ENCODE results near the gene GABRB1.

GABRB1 gene

DNA sequence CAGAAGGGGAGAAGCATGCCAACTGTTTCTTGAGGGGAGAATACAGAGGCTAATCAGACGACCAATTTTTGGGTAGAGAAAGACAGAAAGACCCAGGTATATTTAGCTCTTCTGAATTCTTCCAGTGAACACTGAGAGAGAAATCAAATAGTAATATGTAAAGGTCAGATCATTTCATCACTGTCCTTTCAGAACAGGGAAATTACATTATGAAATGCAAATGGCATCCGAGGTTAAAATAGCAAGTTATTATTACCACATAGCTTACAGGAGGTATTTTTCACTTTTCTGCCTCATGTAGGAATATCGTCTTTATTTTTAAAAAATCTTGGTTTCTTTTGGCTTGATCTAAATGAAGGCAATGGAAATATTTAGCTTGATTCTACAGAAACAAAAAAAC, 18.0 kb downstream of the GABRB1 start:
- no peak for DNase-seq

DNA sequence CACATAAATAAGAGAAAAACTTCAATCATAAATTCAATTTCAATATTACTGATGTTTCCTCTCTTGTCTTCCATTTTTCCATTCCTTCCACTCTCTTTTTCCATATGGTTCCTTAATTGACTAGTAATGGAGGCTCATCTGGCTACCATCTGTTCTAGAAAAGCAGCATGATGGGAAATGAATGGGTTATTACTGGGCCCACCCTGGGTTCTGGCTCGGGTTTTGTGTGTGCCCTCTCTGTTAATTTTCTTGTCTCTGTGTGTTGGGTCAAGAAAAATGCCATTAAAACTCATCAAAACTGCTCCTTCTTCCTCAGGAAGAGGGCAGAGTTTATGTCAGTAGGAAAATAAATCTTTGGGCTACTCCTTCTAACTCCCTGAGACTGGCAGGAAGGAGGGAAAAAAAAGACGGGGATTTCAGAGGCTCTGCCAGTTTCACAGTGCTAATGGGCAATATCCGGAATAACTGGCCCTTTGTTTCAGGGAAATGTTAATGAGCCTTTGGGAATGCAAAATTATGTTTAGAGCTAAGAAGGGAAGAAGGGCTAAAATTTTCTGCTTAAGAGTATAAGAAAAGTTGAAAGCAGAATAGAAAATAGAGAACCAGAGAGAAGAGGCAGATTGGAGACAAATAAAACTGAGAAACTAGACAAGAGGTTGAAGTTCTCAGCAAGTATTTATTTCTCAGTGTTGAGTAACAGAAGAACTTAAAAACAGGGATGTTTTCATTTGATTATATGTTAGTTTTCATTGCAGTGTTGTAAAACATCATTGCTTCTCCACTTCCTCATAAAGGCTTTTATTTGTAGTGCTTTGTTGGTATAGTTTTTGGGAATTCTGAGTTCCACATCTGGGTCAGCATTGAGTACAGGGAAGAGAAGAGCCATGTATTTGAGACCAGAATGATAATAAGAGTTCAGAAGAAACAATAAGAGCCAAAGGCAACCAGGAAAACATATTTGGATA, 19.7 kb downstream of the GABRB1 start:
- DNase-seq, result no peak

GRCh38 chr4:47053485-47053884, 22.1 kb downstream of the GABRB1 start:
- DNase-seq, result no peak

- no peak for DNase-seq
These were observed 22.8 kb downstream of the GABRB1 start for GRCh38 chr4:47054130-47054529.

- no peak for DNase-seq
These were observed 26.6 kb downstream of the GABRB1 start for GRCh38 chr4:47057991-47058390.

- no peak for DNase-seq
These were observed 29.2 kb downstream of the GABRB1 start for GRCh38 chr4:47060561-47060960.

DNA sequence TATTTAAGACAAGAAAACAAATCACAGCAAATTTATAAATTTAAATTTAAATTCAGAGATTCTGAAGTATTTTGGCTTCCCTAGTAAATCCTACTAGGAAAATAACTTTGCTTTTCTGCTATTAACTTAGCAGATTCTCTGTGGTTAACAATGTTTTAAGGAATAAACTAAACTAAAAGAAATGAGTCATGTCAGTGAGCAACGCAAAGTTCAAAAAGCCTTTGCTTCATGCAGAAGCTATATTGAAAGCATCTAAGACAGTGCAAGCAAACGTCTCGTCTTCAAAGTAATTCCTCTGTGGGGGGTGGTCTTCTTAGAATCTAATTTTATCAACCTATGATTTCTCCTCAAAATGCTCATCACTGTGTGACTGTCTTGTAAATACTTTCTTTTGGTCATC, 30.1 kb downstream of the GABRB1 start:
- DNase-seq, result no peak

DNA sequence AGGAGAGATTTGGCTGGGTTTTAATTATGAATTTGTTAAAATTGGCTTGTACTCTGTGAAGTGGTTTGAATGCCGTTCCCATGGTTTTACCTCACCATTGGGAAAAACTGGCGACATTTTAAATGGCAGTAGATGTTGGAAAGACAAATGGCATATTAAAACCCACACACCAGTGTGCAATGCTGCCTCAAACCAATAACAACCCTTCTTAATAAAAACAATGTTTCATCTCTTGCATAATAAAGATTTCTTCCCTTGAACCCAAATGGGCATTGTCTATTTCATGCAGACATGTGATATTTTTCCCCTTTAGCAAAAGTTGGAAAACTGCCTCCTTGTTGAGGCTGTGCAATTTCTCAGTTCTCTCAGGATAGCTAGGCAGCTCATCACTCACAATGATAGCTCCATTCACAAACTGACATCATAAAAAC, 33.7 kb downstream of the GABRB1 start:
- no peak for DNase-seq

DNA sequence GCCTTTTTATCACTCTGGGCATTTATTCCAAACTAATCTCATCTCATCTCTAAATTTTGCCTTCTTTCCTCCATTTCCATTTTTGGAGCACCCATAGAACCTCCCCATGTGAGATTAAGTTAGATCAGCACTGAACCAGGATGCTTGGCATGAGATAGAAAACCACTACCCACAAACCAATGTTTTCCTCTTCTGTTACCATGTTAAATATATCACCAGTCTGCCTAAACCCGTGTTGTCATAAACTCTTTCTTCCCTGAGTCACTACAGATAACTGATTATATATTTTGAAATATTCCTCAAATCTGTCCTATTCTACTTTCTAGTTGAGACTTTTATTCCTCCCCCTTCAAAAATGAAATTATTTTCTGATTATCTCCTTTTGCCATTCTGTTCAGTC, 37.6 kb downstream of the GABRB1 start:
- no peak for DNase-seq

DNA sequence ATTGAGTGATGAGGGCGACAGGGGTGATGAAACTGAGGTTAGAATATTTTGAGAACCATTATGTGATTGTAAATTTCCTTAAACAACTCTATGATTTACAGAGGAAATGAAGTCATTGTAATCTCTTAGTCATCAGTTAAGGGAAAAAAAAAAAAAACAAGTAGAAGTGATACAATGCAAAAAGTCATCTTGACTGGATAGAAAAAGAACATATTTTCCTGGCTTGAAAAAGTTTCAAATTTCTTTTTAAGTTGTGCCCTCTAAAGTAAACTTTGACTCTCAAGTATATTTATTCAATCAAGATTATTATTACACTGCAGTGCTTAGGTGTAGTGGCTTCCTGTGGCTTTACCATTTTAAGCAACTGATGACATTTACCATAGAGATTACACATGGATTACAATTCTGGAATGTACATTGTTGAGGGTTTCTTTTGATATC, 40.6 kb downstream of the GABRB1 start:
- DNase-seq, result no peak

GRCh38 chr4:47073647-47074046, 42.3 kb downstream of the GABRB1 start:
- no peak for DNase-seq

DNA sequence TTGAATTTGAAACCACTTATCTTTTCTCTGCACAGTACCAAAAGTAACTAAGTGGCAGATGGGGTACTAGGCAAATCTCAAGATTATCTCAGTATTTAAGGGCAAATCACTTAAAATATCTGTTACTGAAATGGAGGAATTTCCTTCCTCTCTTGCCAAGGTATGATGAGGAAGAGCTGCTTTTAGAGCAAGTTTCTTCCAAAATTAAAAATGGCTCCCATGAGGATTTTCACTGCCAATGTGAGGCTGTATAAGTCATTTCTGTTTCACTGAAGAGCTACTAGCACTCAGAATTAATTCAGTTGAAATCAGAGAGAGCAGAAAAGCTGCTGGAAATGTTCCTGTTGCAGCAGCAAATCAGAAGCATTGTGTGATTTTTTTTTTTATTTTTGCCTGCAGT, 43.4 kb downstream of the GABRB1 start:
- DNase-seq, result no peak

DNA sequence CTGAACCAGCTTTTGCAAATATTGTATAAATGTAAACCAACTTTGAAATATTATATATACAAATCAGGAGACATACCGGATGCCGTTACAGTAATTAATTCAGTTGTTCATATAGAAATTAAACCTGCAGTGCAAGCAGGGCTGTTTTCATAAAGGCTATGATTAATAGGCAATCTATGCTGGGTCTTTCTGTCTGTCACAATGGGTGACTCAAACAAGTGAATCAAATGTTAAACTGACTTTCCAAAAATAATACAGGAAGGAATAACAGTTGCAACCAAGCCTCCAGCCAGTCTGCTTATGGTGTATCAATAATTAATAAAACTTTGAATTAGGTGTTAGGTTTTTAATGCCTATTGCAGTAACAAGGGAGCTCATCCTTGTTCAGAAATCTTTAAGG, 43.9 kb downstream of the GABRB1 start:
- no peak for DNase-seq

DNA sequence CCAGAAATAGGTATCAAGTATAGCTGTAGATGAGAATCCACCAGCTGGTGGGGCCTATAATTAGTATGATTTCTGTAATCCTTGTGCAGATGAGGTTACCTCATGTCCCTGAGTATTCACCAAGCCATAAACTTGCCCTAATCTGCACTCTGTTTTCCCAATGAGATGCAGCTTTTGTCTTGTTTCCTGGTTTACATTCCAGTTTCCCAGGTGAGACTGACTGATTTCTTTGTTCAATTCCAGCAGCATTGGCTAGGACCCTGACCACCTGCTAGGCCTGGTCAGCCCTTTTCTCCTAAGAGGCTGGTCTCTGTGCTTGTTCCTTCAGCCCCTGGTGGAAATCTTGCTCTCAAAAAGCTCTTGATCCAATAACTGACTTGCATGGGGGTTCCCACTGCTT, 44.6 kb downstream of the GABRB1 start:
- DNase-seq, result no peak

- no peak for DNase-seq
These were observed 52.7 kb downstream of the GABRB1 start for GRCh38 chr4:47084111-47084510.

DNA sequence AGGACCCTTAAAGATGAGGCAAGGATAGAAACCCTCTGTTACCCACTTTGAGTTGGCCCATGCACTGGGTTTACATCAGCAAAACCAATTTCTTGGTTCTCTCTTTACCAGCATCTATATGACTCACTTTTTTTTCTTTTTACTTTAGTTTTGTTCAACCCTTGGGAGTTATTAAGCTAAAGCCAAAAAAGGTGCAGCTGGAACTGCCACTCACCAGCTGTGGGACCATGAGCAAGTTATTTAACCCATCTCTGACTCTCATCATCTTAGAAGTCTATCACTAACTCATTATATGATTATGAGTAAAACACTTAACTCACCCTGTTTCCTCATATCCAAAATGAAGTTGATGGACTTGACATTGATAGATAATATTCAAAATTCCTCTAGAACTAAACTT, 53.4 kb downstream of the GABRB1 start:
- no peak for DNase-seq

- no peak for DNase-seq
These were observed 56.9 kb downstream of the GABRB1 start for GRCh38 chr4:47088298-47088697.

GRCh38 chr4:47095884-47096283, 64.5 kb downstream of the GABRB1 start:
- no peak for DNase-seq

DNA sequence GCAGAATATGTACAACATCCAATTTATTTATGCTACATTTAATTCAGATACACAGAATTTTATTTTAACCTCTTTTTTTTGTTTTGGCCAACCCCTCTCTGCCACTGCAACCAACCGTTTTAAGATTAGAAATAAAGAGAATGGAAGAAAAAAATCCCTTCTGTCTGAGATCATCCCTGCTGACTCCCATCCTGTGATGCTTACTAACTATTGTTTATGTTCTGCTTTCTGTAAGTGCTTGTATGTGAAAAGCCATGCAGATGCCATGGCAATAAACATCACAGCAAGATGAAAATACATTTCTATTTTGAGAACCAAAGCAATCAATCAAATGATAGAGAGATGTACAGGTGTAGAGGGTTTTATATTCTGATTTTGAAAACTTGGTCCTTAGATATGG, 70.1 kb downstream of the GABRB1 start:
- DNase-seq, result no peak

DNA sequence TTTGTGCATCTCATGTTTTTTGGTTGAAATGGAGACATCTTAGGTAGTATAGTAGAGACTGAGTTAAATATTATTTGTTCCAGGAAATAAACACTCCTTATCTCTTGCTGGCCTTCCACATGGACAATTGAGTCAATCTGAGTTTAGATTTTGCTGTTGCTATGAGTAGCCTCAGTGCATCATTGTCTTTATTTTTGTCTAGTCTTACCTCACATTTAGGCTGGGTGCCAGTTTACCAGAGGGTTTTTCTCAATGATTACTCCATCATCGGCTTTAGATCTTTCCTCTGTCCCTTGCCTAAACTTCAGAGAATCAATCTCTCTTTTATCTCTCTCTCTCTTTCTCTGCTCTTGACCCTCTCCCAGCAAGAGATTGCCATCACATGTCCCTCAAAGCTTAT, 73.6 kb downstream of the GABRB1 start:
- DNase-seq, result no peak

DNA sequence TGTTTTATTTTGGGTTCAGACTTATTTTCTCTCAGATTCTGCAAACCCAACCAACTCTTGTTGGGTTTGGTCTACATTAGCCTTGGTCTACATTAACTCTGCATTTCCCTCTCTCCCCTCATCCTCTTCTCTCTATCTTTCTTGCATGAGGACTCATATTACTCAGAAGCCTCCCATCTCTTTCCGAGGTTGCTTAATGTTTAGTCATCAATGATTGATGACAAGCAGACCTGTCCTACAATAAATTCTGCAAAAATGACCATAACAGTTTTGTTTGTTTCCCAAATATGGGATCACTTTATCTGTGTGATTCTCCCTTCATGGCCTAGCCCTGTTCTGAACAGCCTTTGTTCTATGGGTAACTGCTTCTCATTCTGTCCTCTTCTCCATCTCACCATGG, 75.2 kb downstream of the GABRB1 start:
- no peak for DNase-seq

DNA sequence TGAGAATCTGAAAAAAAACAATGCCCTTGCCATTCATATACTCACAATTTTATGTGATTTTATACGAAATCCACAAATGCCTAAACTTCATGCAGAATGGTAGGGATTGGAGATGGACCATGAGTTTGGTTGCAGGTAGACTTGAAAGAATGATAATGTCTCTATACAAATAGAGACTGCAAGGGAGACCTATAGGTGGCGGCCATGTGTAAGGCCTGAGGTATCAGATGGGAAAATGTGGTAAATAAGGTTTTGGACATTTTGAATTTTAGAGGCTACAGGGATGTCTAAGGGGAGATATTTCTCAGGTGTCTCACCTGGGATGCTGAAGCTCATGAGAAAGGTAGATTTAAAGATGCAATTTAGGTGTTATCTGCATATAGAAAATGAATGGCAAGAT, 78.0 kb downstream of the GABRB1 start:
- no peak for DNase-seq

DNA sequence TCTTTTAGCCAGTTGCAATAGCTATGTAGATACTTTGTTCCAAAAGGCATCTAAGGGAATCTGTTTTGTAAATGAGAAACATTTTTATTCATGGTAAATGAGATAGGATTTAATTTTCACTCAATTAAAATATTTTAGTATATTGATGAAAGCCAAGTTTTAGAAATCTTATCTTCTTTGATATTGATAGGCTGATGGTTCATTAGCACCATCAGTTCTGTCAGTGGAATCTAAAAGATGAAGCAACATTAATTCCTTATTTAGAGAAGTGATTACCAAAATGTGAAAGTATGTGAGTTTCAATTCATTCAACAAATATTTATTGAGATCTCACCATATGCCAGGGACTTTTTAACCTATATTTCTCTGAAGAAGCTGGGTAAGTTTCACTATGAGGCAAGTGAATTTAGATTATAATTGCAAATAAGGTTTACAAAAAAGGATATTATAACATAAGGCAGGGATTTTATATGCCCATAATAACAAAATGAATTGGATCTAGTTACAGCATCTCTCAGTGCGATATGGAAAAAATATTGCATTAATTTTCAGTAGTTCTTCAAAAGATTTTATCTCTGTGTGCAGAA, 79.3 kb downstream of the GABRB1 start:
- no peak for DNase-seq

GRCh38 chr4:47118192-47118929, 87.0 kb downstream of the GABRB1 start:
- no peak for DNase-seq

Measured in stimulated activated naive CD4-positive, alpha-beta T cell (primary cell).